ENCODE results near the gene MEAF6. TPM values are rescaled to one million over a fixed set of nuclear protein-coding genes. Genes with fewer than 3 reads are reported as not detected.

MEAF6 gene
- 35.6 and 36.8 TPM in 2 replicates for total RNA-seq

GRCh38 chr1:37514350-37515184 lies at the start of gene MEAF6:
MEAF6 (minus strand) TSS chr1:37514766; CDS start chr1:37514746, 20 bp downstream.

GRCh38 chr1:37556712-37557196 lies 42.2 kb upstream of the MEAF6 start, which contains the start of gene DNALI1:
DNALI1 (plus strand) TSS chr1:37556940; CDS start chr1:37556995, 55 bp downstream.

GRCh38 chr1:37553927-37554808 lies 39.6 kb upstream of the MEAF6 start, which contains the start of gene SNIP1:
SNIP1 (minus strand) TSS chr1:37554293; CDS start chr1:37554229, 64 bp downstream.

GRCh38 chr1:37474046-37474696 lies 40.4 kb downstream of the MEAF6 start, which contains the start of gene ZC3H12A:
ZC3H12A (plus strand) TSS chr1:37474580; CDS start chr1:37475497, 917 bp downstream.

Other genes starting within 250 kb of the MEAF6 start
- 1.8 and 13.6 TPM in 2 replicates for gene ZC3H12A, start 40.2 kb downstream of the MEAF6 start, total RNA-seq
- 6.2 and 6.7 TPM in 2 replicates for gene SNIP1, start 39.5 kb upstream of the MEAF6 start, total RNA-seq
- 3.1 and 4.0 TPM in 2 replicates for gene DNALI1, start 42.2 kb upstream of the MEAF6 start, total RNA-seq
- 27.3 and 32.6 TPM in 2 replicates for gene GNL2, start 81.2 kb upstream of the MEAF6 start, total RNA-seq
- gene RSPO1, start 120.1 kb upstream of the MEAF6 start, total RNA-seq: 0.16 TPM in 1 of 2 replicates, not detected in the other
- gene CDCA8, start 177.8 kb upstream of the MEAF6 start, total RNA-seq: 5.2 and 9.2 TPM in 2 replicates